ENCODE measurements around the gene APOA5. TPM values are rescaled to one million over a fixed set of nuclear protein-coding genes. Genes with fewer than 3 reads are reported as not detected.

The APOA5 gene
- total and polyA plus RNA-seq, 2 of the 13 experiments (the other 11 are each of a cell fraction or from before 2014, with no cell fraction given) = 44.0 to 49.1 TPM

DNA sequence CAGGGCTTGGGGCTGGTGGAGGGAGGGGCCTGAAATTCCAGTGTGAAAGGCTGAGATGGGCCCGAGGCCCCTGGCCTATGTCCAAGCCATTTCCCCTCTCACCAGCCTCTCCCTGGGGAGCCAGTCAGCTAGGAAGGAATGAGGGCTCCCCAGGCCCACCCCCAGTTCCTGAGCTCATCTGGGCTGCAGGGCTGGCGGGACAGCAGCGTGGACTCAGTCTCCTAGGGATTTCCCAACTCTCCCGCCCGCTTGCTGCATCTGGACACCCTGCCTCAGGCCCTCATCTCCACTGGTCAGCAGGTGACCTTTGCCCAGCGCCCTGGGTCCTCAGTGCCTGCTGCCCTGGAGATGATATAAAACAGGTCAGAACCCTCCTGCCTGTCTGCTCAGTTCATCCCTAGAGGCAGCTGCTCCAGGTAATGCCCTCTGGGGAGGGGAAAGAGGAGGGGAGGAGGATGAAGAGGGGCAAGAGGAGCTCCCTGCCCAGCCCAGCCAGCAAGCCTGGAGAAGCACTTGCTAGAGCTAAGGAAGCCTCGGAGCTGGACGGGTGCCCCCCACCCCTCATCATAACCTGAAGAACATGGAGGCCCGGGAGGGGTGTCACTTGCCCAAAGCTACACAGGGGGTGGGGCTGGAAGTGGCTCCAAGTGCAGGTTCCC, 38.0 kb upstream of the APOA5 start, which contains the start of gene APOC3 (continued):
- TF ChIP-seq, protein P1, sequence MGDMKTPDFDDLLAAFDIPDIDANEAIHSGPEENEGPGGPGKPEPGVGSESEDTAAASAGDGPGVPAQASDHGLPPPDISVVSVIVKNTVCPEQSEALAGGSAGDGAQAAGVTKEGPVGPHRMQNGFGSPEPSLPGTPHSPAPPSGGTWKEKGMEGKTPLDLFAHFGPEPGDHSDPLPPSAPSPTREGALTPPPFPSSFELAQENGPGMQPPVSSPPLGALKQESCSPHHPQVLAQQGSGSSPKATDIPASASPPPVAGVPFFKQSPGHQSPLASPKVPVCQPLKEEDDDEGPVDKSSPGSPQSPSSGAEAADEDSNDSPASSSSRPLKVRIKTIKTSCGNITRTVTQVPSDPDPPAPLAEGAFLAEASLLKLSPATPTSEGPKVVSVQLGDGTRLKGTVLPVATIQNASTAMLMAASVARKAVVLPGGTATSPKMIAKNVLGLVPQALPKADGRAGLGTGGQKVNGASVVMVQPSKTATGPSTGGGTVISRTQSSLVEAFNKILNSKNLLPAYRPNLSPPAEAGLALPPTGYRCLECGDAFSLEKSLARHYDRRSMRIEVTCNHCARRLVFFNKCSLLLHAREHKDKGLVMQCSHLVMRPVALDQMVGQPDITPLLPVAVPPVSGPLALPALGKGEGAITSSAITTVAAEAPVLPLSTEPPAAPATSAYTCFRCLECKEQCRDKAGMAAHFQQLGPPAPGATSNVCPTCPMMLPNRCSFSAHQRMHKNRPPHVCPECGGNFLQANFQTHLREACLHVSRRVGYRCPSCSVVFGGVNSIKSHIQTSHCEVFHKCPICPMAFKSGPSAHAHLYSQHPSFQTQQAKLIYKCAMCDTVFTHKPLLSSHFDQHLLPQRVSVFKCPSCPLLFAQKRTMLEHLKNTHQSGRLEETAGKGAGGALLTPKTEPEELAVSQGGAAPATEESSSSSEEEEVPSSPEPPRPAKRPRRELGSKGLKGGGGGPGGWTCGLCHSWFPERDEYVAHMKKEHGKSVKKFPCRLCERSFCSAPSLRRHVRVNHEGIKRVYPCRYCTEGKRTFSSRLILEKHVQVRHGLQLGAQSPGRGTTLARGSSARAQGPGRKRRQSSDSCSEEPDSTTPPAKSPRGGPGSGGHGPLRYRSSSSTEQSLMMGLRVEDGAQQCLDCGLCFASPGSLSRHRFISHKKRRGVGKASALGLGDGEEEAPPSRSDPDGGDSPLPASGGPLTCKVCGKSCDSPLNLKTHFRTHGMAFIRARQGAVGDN (CRISPR knock-in tag; IDR thresholded peaks at IDR 0.05) = peak; percentile 85
- TF ChIP-seq HNRNPLL (IDR thresholded peaks at IDR 0.05; ENCODE audit: low read depth, low read length, poor library complexity, severe bottlenecking) (no peak), ZBTB7A (CRISPR knock-in tag; IDR thresholded peaks at IDR 0.05) (peak; percentile 73), ZNF326 (CRISPR knock-in tag; IDR thresholded peaks at IDR 0.05; ENCODE audit: borderline replicate concordance) (no peak), ATF7 (IDR thresholded peaks at IDR 0.05) (no peak), ATF7 (CRISPR knock-in tag; IDR thresholded peaks at IDR 0.05) (peak; percentile 75; the same call in 1 of the 2 replicates), THYN1 (CRISPR knock-in tag; IDR thresholded peaks at IDR 0.05; ENCODE audit: borderline replicate concordance, low read depth) (no peak), CBFB (CRISPR knock-in tag; IDR thresholded peaks at IDR 0.05) (no peak), CHD4 (IDR thresholded peaks at IDR 0.05; ENCODE audit: borderline replicate concordance, low read length) (no peak), ZNF619 (CRISPR knock-in tag; IDR thresholded peaks at IDR 0.05) (no peak), ESRRA (CRISPR knock-in tag; IDR thresholded peaks at IDR 0.05; ENCODE audit: low read depth) (peak; percentile 83), NCOR1 (IDR thresholded peaks at IDR 0.05; ENCODE audit: borderline replicate concordance, low read length) (peak; percentile 91), KDM3A (CRISPR knock-in tag; IDR thresholded peaks at IDR 0.05; ENCODE audit: low read depth) (peak; percentile 86; the same call in 1 of the 2 replicates), MIER2 (CRISPR knock-in tag; IDR thresholded peaks at IDR 0.05) (no peak), DPF2 (CRISPR knock-in tag; IDR thresholded peaks at IDR 0.05; ENCODE audit: borderline replicate concordance, low read depth) (peak; percentile 59), KDM5B (CRISPR knock-in tag; IDR thresholded peaks at IDR 0.05; ENCODE audit: borderline replicate concordance) (peak; percentile 50; the same call in 1 of the 2 replicates), TRIM24 (CRISPR knock-in tag; IDR thresholded peaks at IDR 0.05) (0 out of 2 replicates have a peak, but pooled peaks have one; percentile 10)
- TF ChIP-seq, protein P2, sequence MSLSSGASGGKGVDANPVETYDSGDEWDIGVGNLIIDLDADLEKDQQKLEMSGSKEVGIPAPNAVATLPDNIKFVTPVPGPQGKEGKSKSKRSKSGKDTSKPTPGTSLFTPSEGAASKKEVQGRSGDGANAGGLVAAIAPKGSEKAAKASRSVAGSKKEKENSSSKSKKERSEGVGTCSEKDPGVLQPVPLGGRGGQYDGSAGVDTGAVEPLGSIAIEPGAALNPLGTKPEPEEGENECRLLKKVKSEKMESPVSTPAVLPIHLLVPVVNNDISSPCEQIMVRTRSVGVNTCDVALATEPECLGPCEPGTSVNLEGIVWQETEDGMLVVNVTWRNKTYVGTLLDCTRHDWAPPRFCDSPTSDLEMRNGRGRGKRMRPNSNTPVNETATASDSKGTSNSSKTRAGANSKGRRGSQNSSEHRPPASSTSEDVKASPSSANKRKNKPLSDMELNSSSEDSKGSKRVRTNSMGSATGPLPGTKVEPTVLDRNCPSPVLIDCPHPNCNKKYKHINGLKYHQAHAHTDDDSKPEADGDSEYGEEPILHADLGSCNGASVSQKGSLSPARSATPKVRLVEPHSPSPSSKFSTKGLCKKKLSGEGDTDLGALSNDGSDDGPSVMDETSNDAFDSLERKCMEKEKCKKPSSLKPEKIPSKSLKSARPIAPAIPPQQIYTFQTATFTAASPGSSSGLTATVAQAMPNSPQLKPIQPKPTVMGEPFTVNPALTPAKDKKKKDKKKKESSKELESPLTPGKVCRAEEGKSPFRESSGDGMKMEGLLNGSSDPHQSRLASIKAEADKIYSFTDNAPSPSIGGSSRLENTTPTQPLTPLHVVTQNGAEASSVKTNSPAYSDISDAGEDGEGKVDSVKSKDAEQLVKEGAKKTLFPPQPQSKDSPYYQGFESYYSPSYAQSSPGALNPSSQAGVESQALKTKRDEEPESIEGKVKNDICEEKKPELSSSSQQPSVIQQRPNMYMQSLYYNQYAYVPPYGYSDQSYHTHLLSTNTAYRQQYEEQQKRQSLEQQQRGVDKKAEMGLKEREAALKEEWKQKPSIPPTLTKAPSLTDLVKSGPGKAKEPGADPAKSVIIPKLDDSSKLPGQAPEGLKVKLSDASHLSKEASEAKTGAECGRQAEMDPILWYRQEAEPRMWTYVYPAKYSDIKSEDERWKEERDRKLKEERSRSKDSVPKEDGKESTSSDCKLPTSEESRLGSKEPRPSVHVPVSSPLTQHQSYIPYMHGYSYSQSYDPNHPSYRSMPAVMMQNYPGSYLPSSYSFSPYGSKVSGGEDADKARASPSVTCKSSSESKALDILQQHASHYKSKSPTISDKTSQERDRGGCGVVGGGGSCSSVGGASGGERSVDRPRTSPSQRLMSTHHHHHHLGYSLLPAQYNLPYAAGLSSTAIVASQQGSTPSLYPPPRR (CRISPR knock-in tag; IDR thresholded peaks at IDR 0.05; ENCODE audit: borderline replicate concordance) = peak; percentile 84
- TF ChIP-seq, protein P3, sequence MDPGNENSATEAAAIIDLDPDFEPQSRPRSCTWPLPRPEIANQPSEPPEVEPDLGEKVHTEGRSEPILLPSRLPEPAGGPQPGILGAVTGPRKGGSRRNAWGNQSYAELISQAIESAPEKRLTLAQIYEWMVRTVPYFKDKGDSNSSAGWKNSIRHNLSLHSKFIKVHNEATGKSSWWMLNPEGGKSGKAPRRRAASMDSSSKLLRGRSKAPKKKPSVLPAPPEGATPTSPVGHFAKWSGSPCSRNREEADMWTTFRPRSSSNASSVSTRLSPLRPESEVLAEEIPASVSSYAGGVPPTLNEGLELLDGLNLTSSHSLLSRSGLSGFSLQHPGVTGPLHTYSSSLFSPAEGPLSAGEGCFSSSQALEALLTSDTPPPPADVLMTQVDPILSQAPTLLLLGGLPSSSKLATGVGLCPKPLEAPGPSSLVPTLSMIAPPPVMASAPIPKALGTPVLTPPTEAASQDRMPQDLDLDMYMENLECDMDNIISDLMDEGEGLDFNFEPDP (CRISPR knock-in tag; conservative IDR thresholded peaks at IDR 0.05) = 0 out of 2 replicates have a peak, but pooled peaks have one; percentile 73

All from HepG2 (cell line).